Activated T-helper 17 cell treated with anti-CD3 and anti-CD28 coated beads, Interleukin-2, amount 50 U/mL, for 72 hours (primary cell): ENCODE measurements around the gene RBM45. TPM values are rescaled to one million over a fixed set of nuclear protein-coding genes. Genes with fewer than 3 reads are reported as not detected.
"Not testable (repeated sequence)": the region's sequence is repeated elsewhere in the genome, so short reads cannot be mapped to it uniquely, and the experiment has no call there.

Source experiments
- ATAC-seq: fragments of 150-1000 bp; cut with Tn5 transposase; replicated peaks from 2 replicates; pipeline ENCODE4 v1.10.0; 2021; ENCODE audit warnings: mild to moderate bottlenecking, moderate library complexity
- H3K27ac Mint-ChIP-seq: one replicate; pipeline ENCODE4 v1.8.0; 2022; ENCODE audit warnings: mixed read lengths
- H3K27me3 Mint-ChIP-seq: one replicate; pipeline ENCODE4 v1.8.0; 2022; ENCODE audit warnings: mixed read lengths
- H3K36me3 Mint-ChIP-seq: one replicate; pipeline ENCODE4 v1.8.0; 2022; ENCODE audit warnings: low read depth, mild to moderate bottlenecking, mixed read lengths
- H3K4me1 Mint-ChIP-seq: one replicate; pipeline ENCODE4 v1.8.0; 2022; ENCODE audit warnings: mixed read lengths
- H3K4me3 Mint-ChIP-seq: one replicate; pipeline ENCODE4 v1.8.0; 2022; ENCODE audit warnings: mild to moderate bottlenecking, mixed read lengths
- H3K9me3 Mint-ChIP-seq: one replicate; pipeline ENCODE4 v1.8.0; 2022; ENCODE audit warnings: mixed read lengths
- total RNA-seq, 2 donors: library from RNA; stranded (reverse); gene quantifications; one replicate each; pipeline ENCODE4 v1.2.3, GENCODE V29; 2022

Gene RBM45, protein sequence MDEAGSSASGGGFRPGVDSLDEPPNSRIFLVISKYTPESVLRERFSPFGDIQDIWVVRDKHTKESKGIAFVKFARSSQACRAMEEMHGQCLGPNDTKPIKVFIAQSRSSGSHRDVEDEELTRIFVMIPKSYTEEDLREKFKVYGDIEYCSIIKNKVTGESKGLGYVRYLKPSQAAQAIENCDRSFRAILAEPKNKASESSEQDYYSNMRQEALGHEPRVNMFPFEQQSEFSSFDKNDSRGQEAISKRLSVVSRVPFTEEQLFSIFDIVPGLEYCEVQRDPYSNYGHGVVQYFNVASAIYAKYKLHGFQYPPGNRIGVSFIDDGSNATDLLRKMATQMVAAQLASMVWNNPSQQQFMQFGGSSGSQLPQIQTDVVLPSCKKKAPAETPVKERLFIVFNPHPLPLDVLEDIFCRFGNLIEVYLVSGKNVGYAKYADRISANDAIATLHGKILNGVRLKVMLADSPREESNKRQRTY
- 10 to 100 TPM in 1 of 2 donors, 1 to 10 TPM in 1; 5.7 to 13.4 TPM for total RNA-seq

DNA sequence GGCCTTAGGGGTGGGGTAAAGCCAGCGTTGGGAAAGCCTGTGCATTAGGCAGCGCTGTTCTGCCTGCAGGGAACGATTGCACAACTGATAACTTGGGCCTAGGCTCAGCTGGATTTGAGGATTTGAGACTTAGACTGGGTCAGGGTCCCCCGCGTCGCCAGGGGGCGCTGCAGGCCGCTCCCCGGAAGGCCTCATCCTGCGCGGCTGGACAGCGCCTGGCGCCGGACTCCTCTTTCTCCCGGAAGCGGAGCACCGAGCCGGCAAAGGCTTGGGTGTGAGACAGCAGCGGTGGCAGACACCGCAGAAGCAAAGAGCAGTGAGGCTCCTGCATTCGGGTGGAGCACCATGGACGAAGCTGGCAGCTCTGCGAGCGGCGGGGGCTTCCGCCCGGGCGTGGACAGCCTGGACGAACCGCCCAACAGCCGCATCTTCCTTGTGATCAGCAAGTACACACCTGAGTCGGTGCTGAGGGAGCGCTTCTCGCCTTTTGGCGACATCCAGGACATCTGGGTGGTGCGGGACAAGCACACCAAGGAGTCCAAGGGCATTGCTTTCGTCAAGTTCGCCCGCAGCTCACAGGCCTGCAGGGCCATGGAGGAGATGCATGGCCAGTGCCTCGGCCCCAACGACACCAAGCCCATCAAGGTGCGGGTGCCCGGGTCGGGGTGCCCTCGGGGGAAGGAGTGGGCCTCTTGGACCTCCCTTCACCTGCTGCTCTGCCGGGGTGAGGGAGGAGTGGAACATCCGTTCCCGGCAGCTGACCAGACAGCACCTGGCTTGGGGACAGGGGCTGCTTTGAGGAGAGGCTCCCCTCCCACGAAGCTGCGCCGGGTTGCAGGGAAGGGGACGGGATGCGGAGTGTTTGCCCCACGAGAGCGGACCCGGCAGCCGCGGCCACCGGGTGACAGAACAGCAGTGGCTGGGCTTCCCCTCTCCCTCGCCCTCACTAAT lies at the start of gene RBM45:
Gene RBM45, plus strand, starts transcription at position 236 of the 951 bp plus-strand sequence. Its CDS starts 110 bp downstream, at position 346.
- Mint-ChIP-seq H3K4me1 (peaks cover 12% of the 10 kb centered on the region), H3K9me3 (no peaks in the 10 kb centered on the region), H3K4me3 (peak within 1 kb of the TSS; percentile 88), H3K27me3 (no peaks in the 10 kb centered on the region), H3K27ac (peak within 1 kb of the TSS; percentile 84), H3K36me3 (peaks cover 3% of the 10 kb centered on the region)
- ATAC-seq: peak; percentile 96

DNA sequence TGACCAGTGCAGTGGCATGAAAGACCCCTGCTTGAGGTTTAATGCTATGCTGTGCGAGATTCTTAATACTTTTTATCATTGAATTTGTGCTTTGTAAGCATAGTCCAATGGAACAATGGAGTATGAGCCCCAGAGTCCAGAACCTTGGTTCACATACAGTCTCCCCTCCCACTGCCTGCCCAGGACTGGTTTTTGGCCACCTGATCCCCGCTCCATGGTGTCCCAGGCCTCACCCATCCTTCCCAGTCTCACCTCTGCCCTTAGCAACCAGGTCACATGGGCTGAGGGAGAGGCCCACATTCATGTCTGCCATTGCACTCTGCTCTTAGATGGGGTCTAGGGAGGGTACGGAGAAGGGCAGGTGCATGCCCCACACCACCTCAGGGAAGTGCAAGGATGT lies 45.9 kb upstream of the RBM45 start:
- Mint-ChIP-seq H3K36me3 (no peaks in the 10 kb centered on the region), H3K27ac (no peak overlapping the region), H3K4me1 (no peaks in the 10 kb centered on the region), H3K4me3 (no peak overlapping the region), H3K9me3 (no peaks in the 10 kb centered on the region), H3K27me3 (peaks cover 12% of the 10 kb centered on the region)
- no peak for ATAC-seq

DNA sequence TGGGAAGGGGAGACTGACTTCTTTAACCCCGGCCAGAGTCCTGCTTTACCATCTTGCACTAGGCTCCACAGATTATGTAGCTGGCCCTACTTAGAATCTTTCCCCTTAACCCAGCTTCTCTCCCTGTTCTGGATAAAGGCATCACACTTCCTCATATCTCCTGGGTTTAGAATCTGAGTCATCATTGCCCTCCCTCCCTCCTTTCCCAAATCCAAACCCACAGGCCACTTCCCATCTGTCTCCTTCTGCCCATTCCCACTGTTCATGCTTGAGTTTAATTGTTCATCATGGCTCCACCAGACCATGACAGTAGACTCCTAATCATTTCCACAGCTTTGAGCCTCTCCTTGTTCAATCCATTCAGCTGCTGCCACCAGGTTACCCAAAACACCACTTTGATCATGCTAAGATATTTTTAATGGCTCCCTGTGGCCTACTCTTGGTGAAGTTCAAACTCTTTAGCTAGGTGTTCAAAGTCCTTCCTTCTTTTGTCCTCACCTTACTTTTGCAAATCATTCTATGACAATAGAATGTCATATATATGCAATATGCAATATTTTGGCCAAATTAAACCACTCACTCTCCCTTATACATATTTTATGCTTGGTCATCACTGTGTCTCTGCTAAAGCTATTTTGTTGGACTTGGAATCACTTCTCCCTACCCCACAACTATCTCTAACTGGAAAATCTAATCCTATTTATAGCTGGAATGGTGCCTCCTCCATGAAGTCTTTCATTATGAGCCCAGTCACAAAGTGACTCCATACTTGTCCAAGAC lies 45.2 kb upstream of the RBM45 start:
- H3K4me3 Mint-ChIP-seq: no peak overlapping the region
- ATAC-seq: no peak
- no peak overlapping the region for H3K27ac Mint-ChIP-seq
- no peaks in the 10 kb centered on the region for H3K4me1 Mint-ChIP-seq
- H3K27me3 Mint-ChIP-seq: peaks cover 15% of the 10 kb centered on the region
- H3K36me3 Mint-ChIP-seq: no peaks in the 10 kb centered on the region
- no peaks in the 10 kb centered on the region for H3K9me3 Mint-ChIP-seq

GRCh38 chr2:178068823-178069454 lies 43.3 kb upstream of the RBM45 start:
- Mint-ChIP-seq H3K4me3 (no peak overlapping the region), H3K9me3 (no peaks in the 10 kb centered on the region), H3K27me3 (peaks cover 23% of the 10 kb centered on the region), H3K36me3 (no peaks in the 10 kb centered on the region), H3K27ac (no peak overlapping the region), H3K4me1 (no peaks in the 10 kb centered on the region)
- no peak for ATAC-seq

DNA sequence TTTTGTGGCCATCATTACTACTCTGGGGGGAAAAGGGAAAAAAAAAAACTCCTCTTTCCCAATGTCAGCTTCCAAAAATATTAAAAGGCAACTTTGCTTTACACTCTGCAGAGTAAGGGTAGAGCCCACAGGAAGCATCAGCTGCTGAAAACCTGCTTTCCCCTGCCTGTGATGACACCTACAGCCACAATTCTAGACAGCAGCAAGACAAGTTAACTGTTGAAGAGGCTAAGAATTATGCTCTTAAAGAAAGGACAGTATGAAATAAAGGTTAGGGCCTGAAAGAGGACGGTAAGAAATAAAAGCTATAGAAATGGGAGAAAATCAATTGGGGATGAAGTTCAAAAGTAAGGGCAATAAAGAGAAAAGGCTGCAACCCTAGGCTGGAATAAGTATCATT lies 42.7 kb upstream of the RBM45 start:
- Mint-ChIP-seq H3K9me3 (no peaks in the 10 kb centered on the region), H3K4me1 (no peaks in the 10 kb centered on the region), H3K27ac (no peak overlapping the region), H3K27me3 (peaks cover 30% of the 10 kb centered on the region), H3K4me3 (no peak overlapping the region), H3K36me3 (no peaks in the 10 kb centered on the region)
- ATAC-seq: no peak

DNA sequence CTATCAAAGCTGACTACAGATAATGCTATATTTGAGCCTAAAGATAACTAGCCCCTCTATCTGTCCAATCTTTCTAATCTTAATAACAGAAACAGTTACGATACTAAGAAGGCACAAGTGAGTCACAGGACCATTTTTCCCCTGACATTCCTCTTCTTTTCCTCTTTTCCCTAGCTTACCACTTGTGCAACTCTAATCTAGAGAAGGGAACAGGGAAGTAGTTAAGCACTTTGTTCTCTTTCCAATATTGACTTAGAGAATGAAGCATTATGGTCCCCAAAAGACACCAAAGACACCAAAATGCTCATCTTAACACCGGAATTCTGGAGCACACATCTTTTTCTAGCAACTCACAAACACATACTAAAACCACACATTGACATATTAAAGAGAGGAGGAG lies 41.4 kb upstream of the RBM45 start:
- no peaks in the 10 kb centered on the region for H3K36me3 Mint-ChIP-seq
- ATAC-seq: no peak
- H3K27me3 Mint-ChIP-seq: peaks cover 35% of the 10 kb centered on the region
- no peaks in the 10 kb centered on the region for H3K9me3 Mint-ChIP-seq
- H3K27ac Mint-ChIP-seq: no peak overlapping the region
- H3K4me3 Mint-ChIP-seq: no peak overlapping the region
- H3K4me1 Mint-ChIP-seq: no peaks in the 10 kb centered on the region

- H3K4me3 Mint-ChIP-seq: peak overlapping the region; percentile 49
- no peak overlapping the region for H3K27ac Mint-ChIP-seq
- no peaks in the 10 kb centered on the region for H3K9me3 Mint-ChIP-seq
- ATAC-seq: no peak
- no peaks in the 10 kb centered on the region for H3K4me1 Mint-ChIP-seq
- H3K27me3 Mint-ChIP-seq: peaks cover 40% of the 10 kb centered on the region
- H3K36me3 Mint-ChIP-seq: no peaks in the 10 kb centered on the region
Measured at GRCh38 chr2:178072000-178072382, 40.2 kb upstream of the RBM45 start.

- Mint-ChIP-seq H3K36me3 (no peaks in the 10 kb centered on the region), H3K27ac (no peak within 1 kb of the TSS), H3K9me3 (no peaks in the 10 kb centered on the region), H3K4me1 (no peaks in the 10 kb centered on the region), H3K4me3 (peak within 1 kb of the TSS; percentile 49), H3K27me3 (peaks cover 44% of the 10 kb centered on the region)
- ATAC-seq: peak; percentile 90
Measured at GRCh38 chr2:178072383-178073301, 39.6 kb upstream of the RBM45 start, which contains the start of gene PDE11A. TSS of gene PDE11A (minus strand) at chr2:178072777. CDS start at chr2:178072437, 340 bp downstream.

DNA sequence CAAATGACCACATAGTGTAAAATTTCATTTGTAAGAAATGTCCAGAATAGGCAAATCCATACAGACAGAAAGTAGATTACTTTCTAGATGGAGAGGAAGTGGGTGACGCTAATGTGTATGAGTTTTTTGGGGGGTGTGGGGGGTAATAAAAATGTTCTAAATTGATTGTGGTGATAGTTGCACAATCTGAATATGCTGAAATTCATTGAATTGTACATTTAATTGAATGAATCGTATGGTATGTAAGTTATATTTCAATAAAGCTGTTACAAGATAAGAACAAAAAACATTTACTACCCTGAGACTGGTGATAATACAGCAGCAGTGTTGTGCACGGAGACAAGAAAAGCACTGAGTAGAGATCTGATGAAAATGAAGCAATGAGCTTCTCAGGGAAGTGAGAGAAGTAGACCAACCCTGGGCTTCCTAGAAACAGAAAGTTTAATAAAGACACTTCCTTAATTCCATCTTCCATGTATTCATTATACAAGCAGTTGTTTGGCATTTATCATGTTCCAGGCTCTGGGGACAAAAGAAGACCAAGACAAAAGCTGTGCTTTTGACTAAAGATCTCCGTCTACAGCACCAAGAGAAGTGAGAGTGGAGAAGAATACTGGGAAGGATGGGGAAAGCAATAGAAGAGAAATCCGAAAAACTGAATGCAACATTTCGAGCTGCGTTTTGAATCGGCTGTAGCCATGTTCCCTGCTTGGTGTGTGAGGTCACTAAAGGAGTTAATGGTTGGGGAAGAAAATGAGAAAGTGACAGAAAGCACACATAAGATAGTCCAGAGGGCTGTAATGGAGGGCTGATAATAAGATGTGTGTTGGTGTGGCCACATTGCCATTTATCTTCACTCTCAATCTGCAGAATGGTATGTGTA lies 37.9 kb upstream of the RBM45 start:
- H3K4me3 Mint-ChIP-seq: no peak overlapping the region
- H3K27me3 Mint-ChIP-seq: peaks cover 48% of the 10 kb centered on the region
- H3K36me3 Mint-ChIP-seq: no peaks in the 10 kb centered on the region
- no peak for ATAC-seq
- H3K9me3 Mint-ChIP-seq: no peaks in the 10 kb centered on the region
- no peaks in the 10 kb centered on the region for H3K4me1 Mint-ChIP-seq
- no peak overlapping the region for H3K27ac Mint-ChIP-seq

DNA sequence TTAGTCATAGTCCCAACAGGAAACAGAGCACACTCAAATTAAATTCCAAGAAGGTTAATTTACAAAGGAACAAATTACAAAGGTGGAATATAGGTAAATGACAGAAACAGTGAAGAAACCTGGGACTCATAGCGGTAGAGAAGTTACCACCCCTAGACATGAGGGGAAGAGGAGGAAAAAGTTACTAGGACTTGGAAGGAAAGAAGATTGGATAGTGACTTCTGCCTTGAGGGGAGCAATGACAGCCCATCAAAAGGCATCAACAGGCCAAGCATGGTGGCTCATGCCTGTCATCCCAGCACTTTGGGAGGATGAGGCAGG lies 37.3 kb upstream of the RBM45 start:
- Mint-ChIP-seq H3K4me1 (no peaks in the 10 kb centered on the region), H3K4me3 (no peak overlapping the region), H3K27me3 (peaks cover 48% of the 10 kb centered on the region), H3K36me3 (no peaks in the 10 kb centered on the region), H3K9me3 (no peaks in the 10 kb centered on the region), H3K27ac (no peak overlapping the region)
- ATAC-seq: no peak

DNA sequence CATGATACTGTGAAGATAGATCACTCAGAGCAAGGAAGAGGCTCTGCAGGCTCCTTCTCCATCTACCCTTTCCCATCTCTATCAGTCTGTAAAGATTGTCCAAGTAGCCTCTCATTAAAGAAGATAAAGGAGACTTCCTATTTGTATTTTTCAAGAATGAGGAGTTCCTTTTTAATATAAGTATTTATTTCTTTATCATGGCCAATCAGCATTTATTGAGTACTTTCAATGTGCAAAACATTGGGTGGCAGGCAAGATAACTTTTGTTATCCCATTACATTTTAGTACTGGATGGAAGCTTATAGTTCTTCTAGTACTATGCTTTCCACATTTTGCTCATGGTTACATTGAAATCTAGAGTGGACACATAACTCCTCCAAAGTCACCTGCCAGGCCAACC lies 36.1 kb upstream of the RBM45 start:
- no peak for ATAC-seq
- Mint-ChIP-seq H3K4me3 (no peak overlapping the region), H3K4me1 (no peaks in the 10 kb centered on the region), H3K9me3 (no peaks in the 10 kb centered on the region), H3K36me3 (no peaks in the 10 kb centered on the region), H3K27me3 (peaks cover 43% of the 10 kb centered on the region), H3K27ac (no peak overlapping the region)

DNA sequence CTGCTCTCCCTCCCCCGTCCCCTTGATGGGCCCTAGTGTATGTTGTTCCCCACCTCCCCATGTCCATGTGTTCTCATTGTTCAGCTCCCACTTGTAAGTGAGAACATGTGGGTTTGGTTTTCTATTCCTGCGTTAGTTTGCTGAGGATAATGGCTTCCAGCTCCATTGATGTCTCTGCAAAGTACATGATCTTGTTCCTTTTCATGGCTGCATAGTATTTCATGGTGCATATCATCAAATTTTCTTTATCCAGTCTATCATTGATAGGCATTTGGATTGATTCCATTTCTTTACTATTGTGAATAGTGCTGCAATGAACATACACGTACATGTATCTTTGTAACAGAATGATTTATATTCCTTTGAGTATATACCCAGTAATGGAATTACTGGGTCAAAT lies 33.0 kb upstream of the RBM45 start:
- not testable (repeated sequence) for ATAC-seq, H3K36me3 Mint-ChIP-seq, H3K27ac Mint-ChIP-seq, H3K4me1 Mint-ChIP-seq, H3K9me3 Mint-ChIP-seq, H3K4me3 Mint-ChIP-seq
- peaks cover 23% of the 10 kb centered on the region for H3K27me3 Mint-ChIP-seq
